GM12874 (cell line): ENCODE results near the gene MAPK4.

ENCODE experiments used
- TF ChIP-seq, protein P1 (sequence below): IDR thresholded peaks from 2 replicates; pipeline ENCODE4 v1.5.1; 2011; ENCODE audit warnings: low read depth, mild to moderate bottlenecking, control low read depth, low read length, moderate library complexity; ENCODE audit not compliant: insufficient read depth

The MAPK4 gene

DNA sequence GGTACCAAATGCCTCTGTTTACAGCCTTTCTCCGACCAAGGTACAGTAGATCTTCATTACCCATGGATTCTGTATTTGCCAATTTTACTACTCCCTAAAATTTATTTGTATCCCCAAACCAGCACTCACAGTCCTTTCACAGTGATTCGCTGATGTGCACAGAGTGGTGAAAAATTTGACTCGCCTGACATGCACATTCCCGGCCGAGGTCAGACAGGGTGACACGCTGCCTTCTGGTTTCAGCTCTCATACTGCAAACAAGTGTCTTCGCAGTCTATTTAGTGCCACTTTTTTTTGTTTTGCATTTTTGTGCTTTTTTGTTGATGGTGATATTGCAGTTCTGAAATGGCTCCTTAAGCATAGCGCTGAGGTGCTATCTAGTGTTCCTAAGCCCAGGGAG is 71.0 kb downstream of the MAPK4 start:
- TF ChIP-seq, protein P1, sequence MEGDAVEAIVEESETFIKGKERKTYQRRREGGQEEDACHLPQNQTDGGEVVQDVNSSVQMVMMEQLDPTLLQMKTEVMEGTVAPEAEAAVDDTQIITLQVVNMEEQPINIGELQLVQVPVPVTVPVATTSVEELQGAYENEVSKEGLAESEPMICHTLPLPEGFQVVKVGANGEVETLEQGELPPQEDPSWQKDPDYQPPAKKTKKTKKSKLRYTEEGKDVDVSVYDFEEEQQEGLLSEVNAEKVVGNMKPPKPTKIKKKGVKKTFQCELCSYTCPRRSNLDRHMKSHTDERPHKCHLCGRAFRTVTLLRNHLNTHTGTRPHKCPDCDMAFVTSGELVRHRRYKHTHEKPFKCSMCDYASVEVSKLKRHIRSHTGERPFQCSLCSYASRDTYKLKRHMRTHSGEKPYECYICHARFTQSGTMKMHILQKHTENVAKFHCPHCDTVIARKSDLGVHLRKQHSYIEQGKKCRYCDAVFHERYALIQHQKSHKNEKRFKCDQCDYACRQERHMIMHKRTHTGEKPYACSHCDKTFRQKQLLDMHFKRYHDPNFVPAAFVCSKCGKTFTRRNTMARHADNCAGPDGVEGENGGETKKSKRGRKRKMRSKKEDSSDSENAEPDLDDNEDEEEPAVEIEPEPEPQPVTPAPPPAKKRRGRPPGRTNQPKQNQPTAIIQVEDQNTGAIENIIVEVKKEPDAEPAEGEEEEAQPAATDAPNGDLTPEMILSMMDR: no peak

DNA sequence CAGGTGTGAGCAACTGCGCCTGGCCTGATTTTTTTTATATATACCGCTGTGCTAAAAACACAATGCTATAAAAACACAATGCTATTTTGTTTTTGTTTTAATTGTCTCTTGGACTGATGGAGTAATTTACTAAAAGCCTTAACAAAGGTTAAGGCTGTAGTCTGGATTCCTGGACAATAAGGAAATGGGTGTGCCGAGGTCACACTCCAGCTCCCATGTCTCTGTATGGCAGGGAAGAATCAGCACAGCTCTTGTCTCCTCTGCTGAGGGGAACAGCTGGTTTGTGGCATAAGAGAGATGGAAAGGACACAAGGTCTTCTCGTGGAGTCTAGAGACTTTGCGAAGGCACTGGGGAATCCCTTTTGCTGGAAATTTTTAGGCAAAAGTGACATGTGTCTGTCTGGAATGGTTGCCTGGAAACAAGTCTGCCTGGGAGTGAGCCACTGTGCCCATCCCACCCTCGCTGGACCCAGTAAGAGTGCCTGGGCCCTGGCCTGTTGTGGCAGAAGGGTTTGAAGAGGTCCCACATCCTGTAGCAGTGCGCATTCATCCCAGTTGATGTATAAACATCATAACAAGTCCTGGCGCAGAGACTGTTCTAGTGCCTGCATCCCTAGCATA is 73.1 kb downstream of the MAPK4 start:
- TF ChIP-seq, protein P1: no peak

DNA sequence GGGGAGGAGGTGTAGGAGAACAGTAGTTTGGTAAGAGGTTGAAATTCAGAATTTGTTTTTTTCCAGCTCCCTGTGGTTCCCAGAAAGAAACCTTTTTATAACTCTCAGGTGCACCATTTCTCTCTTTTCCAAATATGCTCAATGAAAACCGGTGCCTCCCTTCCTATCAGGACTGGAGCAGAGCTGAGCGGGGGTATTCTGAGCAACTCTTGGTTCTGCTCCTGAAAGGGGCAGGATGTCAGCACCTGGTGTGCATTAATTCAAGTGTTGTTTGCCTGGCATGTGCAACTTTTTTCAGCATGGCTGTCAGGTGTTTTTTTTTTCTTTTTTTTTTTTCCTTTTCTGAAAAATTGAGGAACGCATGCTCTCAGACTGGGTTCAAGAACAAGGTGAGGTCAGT is 74.1 kb downstream of the MAPK4 start:
- TF ChIP-seq, protein P1: no peak

DNA sequence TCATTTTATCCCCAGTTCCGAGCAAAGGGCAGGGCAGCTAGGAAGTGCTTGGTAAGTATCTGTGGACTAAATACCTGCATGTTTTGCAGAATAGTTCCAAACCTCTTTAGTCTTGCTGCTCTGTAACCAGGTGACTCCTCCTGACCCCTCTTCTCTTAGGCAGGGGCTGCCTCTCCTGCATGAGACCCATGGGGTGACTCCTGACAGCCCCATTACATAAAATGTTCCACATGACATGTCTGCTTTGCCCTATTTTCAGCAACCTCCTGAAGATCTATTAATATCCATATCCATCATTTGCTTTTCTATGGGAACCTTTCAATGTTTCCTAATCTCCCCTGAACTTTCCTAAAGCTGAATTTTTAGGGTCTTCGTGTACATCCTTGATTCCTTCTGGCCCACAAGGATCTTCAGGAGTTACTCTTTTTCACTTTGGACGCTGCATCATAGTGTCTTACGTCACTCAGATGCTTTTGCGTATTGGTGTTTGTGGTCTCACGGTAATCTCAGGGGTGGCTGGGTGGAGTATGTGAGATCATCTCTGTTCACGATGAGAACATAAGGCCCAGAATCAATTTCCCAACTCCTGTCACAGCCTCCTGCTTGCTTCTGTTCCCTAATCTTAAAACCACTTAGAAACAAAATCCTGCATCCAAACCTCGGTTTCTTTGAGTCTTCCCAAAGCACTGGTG is 76.6 kb downstream of the MAPK4 start:
- TF ChIP-seq, protein P1: no peak

DNA sequence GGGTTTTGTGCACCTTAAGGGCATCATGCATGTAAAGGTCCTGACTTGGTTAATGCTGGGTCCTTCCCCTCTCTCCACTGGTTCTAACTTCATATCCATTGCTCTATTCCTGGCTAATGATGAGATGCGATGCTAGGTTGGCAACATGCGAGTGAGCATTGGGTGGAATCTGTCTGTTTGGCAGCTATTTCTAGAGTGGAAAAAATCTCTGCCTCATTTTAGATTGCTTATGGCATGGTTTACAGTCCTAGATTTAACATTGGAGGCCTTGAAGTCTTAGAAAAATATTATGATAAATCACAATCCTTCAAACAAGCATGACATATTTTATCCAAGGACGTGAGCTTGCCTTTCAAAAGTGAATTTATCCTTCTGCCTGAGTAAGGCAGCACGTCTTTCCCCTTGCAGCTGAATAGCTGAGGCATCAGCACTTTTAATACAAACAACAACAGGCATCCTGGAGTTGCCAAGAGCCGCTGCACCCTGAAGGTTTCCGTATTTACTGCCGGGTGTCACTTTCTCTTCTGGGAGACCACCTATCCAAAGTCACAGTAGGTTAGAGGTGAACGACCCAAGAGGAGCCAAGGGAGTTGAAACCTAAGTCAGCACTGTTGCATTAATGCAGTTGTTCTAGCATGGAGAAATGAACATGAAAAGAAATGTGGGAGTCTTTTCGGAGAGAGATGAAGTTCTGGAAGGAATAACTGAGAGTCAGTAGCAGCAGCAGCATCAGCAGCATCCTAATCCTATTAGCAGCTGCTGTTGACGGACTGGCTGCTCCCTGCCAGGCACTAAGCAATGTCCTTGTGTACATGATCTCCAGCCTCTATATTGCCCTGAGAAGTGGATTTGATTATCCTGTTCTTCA is 78.4 kb downstream of the MAPK4 start:
- TF ChIP-seq, protein P1: no peak

DNA sequence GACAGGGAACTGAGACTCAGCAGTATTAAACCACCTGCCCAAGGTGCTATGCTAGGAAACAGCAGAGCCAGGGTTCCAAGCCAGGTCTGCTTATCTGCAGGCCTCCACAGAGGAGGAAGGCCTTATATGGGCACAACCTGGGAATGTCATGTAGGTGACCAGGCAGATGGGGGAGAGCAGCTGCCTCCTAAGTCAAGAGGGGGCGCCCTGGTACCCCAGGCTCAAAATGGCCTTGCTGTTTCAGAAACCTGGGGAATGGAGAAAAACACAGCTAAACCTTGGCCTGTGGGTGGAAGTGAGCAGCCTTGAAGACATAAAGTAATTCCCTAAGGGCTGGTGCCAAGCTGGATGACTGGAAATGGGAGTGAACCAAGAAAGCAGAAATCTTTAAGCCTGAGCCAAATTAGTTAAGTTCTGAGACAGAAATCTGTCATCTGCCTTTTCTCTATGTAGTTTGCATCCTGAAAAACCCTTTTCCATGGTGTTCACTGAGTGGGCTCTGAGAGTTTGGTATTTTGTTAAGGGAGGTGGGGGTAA is 79.1 kb downstream of the MAPK4 start:
- TF ChIP-seq, protein P1: no peak

DNA sequence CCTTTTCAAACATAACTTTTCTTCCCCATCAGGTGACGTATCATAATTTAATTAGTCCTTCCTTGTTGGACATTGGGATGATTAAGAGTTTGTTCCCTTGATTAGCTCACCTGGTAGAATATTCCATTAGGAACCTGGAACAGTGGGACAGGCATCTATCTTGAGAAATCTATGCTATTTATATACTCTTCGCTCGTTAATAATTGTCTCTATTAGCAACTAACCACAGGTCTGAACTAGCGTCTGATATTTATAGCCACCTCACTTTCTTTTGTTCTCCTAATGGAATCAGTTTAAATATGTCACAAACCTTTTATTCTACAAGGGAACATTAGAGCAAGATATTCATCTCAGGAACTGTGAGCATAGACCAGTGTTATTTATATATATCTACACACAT is 79.8 kb downstream of the MAPK4 start:
- TF ChIP-seq, protein P1: no peak
